HG03097 (cell line): ENCODE measurements around the gene TIMM10.
"Not testable (repeated sequence)": the region's sequence is repeated elsewhere in the genome, so short reads cannot be mapped to it uniquely, and the experiment has no call there.

Source experiments
- ATAC-seq: cut with Tn5 transposase; IDR thresholded peaks from one replicate; pipeline ENCODE4 v1.9.1; 2021; ENCODE audit not compliant: unreplicated experiment, low FRiP score

Gene TIMM10

DNA sequence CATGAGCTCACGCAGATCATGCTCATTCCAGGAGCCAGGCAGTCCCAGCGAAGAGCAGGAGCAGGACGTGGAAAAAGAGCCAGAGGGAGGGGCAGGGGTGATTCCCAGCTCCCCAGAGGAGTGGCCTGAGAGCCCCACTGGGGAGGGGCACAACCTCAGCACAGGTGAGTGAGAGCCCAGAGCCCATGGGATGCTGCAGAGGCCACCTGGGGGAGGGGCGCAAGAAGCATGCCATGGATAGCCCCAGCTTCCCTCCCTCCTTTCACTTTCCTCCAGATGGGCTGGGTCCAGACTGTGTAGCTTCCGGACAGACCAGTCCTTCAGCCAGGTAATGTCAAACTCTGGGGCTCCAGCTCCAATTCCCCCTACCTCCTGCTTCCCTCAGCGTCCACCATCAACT, 13.0 kb upstream of the TIMM10 start:
- no peak for ATAC-seq

DNA sequence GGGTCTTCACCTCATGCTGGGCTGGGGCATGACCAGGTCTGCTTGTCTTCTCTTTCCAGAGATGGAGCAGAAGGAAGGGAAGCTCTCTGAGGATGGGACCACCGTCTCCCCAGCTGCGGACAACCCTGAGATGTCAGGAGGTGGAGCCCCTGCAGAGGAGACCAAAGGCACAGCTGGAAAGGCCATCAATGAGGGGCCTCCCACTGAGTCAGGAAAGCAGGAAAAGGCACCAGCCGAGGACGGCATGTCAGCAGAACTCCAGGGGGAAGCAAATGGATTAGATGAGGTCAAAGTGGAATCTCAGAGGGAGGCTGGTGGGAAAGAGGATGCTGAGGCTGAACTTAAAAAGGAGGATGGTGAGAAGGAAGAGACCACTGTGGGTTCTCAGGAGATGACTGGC, 12.0 kb upstream of the TIMM10 start:
- ATAC-seq: no peak

DNA sequence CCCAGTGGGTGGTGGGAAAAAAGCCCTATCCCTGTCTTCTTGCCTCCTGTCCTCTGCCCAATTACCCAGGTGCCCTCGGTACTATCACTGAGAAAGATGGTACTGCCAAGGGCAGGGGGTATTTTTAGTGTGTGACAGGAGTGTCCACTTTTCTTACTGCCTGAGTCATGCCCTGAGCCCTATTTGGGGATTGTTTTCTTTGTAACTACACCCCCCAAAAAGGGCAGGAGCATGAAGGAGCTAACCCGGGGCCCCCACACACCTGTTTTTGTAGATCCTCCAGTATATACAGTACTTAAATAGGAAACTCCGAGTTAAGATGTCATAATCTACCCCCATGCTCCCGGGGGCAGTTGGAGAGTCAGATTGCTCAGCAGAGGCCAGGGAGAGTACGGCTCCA, 10.6 kb upstream of the TIMM10 start:
- ATAC-seq: no peak

- ATAC-seq: no peak
Measured at GRCh38 chr11:57539342-57539741, 8.8 kb upstream of the TIMM10 start.

DNA sequence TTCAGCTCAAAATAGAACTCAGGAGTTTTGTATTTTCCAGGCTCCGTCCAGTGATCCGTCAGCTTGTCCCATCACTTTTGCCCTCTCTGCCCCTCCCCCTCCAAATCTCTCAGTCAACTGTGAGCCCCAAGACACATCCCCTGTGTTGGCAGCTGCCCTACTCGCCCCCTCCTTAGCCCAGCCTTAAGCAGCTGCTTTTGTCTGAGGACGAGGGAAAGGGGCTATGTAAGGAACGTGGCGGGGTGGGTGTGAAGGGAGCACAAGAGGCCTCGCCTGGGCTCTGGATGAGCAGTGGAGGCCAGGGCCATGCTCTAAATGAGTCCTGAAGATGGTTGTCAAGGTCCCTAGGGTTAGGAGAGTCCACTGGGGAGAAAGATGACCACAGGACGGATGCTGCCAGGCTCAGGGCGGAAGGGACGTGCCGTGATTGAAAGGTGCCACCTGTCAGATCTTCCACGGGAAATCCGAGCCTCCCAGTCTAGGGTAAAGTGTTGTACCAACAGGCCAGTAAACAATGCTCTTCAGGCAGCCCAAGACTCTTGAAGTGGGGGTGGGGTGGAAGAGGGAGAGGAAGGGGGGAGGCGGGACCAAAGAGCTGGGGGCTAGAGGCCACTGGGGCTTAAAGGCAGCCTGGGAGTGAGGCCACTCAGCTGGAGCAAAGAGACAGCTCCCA, 6.5 kb upstream of the TIMM10 start, which contains the start of gene SMTNL1:
TSS of gene SMTNL1 (plus strand) at position 649 of the 673 bp plus-strand sequence. CDS start 5,048 bp downstream, outside the sequence.
- no peak for ATAC-seq

DNA sequence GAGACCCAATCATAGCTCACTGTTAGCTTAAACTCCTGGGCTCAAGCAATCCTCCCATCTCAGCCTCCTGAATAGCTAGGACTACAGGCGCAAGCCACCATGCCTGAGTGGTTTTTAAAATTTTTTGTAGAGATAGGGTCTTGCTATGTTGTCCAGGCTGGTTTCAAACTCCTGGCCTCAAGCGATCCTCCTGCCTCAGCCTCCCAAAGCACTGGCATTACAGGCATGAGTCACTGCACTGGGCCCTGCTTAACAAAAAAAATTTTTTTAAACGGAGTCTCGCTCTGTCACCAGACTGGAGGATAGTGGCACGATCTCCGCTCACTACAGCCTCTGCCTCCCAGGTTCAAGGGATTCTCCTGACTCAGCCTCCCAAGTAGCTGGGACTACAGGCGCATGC, 3.9 kb upstream of the TIMM10 start:
- not testable (repeated sequence) for ATAC-seq

- ATAC-seq: peak; percentile 1
Measured at GRCh38 chr11:57530215-57530595, 349 bp downstream of the TIMM10 start.

GRCh38 chr11:57529012-57529411, 1.5 kb downstream of the TIMM10 start:
- ATAC-seq: no peak

- no peak for ATAC-seq
Measured at GRCh38 chr11:57527056-57527631, 3.4 kb downstream of the TIMM10 start.

GRCh38 chr11:57523419-57523818, 7.1 kb downstream of the TIMM10 start:
- ATAC-seq: no peak

DNA sequence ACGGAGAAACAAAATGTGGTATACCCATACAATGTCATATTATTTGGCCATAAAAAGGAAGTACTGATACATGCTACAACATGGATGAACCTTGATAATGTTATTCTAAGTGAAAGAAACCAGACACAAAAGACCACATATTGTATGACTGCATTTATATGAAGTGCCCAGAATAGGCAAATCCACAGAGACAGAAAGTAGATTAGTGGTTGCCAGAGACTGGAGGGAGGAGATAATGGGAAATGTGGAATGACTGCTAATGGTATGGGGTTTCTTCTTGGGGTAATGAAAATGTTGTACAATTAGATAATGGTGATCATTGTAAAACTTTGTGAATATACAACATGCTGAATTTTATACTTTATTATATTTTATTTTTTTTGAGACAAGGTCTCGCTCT, 9.4 kb downstream of the TIMM10 start:
- no peak for ATAC-seq

DNA sequence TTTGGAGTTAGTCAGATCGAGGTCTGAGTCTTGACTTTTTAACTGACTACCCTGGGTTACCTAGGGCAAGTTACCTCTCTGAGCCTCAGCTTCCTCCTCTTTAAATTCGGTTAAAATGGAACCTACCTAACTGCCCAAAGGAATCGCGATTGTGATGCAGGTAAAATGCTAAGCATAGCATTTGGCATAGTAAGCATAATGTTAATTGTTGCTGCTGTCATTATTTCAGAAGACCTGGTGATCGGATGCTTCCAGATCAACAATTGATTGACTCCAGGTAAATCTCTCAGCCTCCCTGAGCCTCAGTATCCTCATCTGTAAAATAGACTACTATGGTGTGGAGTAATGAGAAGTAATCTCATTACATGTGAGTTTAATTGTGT, 14.5 kb downstream of the TIMM10 start:
- no peak for ATAC-seq

GRCh38 chr11:57515332-57516060, 15.1 kb downstream of the TIMM10 start, which contains the start of gene SLC43A1:
TSS of gene SLC43A1 (minus strand) at chr11:57515702. CDS start at chr11:57514111, 1,591 bp downstream.
- ATAC-seq: no peak

- no peak for ATAC-seq
Measured at GRCh38 chr11:57514538-57515331, 15.8 kb downstream of the TIMM10 start.

GRCh38 chr11:57513911-57514537, 16.5 kb downstream of the TIMM10 start:
- ATAC-seq: no peak

DNA sequence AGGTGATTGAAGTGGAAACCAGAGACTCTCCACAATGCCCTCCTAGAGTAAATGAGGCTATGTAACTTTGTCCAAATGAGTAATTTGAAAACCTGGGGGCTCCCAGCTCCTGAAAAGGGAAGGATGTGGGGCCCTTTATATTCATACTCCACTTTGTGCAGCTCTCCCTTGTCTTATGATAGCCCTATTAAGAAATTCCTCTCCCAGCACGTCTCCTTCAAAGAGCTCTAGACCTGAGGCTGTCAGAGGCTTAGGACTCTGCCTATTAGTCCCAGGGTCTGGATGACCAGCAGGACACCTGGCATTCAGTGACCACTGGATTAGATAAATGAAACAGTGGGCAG, 17.1 kb downstream of the TIMM10 start:
- no peak for ATAC-seq

GRCh38 chr11:57512646-57513451, 17.7 kb downstream of the TIMM10 start:
- no peak for ATAC-seq

GRCh38 chr11:57511741-57512430, 18.7 kb downstream of the TIMM10 start:
- no peak for ATAC-seq
